GM12875 (cell line): ENCODE measurements around the gene TARP.

Experiments used
- H3K4me3 ChIP-seq: one replicate; pipeline ENCODE4 v1.5.1; 2011; ENCODE audit warnings: low read depth, low read length, control low read depth
- CTCF ChIP-seq: IDR thresholded peaks from 2 replicates; pipeline ENCODE4 v1.5.1; 2011; ENCODE audit warnings: low read depth, mild to moderate bottlenecking, control low read depth, inconsistent platforms, low read length, moderate library complexity, borderline replicate concordance; ENCODE audit not compliant: insufficient read depth

The TARP gene

DNA sequence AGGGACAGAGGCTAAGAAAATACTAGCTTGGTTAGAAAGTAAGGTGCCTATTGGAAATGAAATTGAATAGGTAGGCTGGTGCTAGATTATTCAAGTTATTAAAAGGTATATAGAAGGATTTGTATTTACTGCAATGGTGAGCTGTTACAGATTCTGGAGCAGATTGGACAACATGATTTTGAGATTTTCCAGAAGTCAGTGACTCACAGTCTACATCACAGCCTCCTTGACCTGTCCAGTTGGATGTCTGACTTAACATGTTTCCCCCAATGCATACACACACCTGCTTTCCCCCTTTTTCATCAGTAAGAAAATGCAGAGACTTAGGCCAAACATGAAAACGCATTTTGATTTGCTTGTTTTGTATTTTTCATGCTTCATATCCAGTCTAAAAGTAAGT is 62.0 kb downstream of the TARP start:
- H3K4me3 ChIP-seq = no peak overlapping the region
- no peak for TF ChIP-seq CTCF
